ENCODE measurements around the gene MED1.
"Not testable (repeated sequence)": the region's sequence is repeated elsewhere in the genome, so short reads cannot be mapped to it uniquely, and the experiment has no call there.

Gene MED1

GRCh38 chr17:39473310-39473709 is 22.2 kb upstream of the MED1 start:
- TF ChIP-seq CTCF (IDR thresholded peaks at IDR 0.05), result no peak
- TF ChIP-seq ZFX (IDR thresholded peaks at IDR 0.05; ENCODE audit: borderline replicate concordance), result no peak

GRCh38 chr17:39468610-39469009 is 17.5 kb upstream of the MED1 start:
- not testable (repeated sequence) for H3K27ac ChIP-seq

More at GRCh38 chr17:39473310-39473709, 22.2 kb upstream of the MED1 start:
- H3K27ac ChIP-seq, result no peak overlapping the region

GRCh38 chr17:39464639-39465181 is 13.6 kb upstream of the MED1 start:
- H3K27ac ChIP-seq, result not testable (repeated sequence)

GRCh38 chr17:39462631-39463375 is 11.7 kb upstream of the MED1 start:
- H3K27ac ChIP-seq, result no peak overlapping the region
- TF ChIP-seq ZFX (IDR thresholded peaks at IDR 0.05; ENCODE audit: borderline replicate concordance), result no peak
- TF ChIP-seq CTCF (IDR thresholded peaks at IDR 0.05), result no peak

GRCh38 chr17:39461926-39462569 is 11.0 kb upstream of the MED1 start:
- no peak for TF ChIP-seq CTCF (IDR thresholded peaks at IDR 0.05)
- no peak for TF ChIP-seq ZFX (IDR thresholded peaks at IDR 0.05; ENCODE audit: borderline replicate concordance)
- H3K27ac ChIP-seq, result peak overlapping the region; percentile 85

GRCh38 chr17:39461113-39461925 is 10.3 kb upstream of the MED1 start, which contains the start of gene CDK12:
TSS of gene CDK12 (plus strand) at chr17:39461486. CDS start at chr17:39462072, 586 bp downstream.
- TF ChIP-seq CTCF (IDR thresholded peaks at IDR 0.05) (no peak), ZFX (IDR thresholded peaks at IDR 0.05; ENCODE audit: borderline replicate concordance) (no peak)
- H3K27ac ChIP-seq, result peak within 1 kb of the TSS; percentile 85

- TF ChIP-seq CTCF (IDR thresholded peaks at IDR 0.05) (no peak), ZFX (IDR thresholded peaks at IDR 0.05; ENCODE audit: borderline replicate concordance) (no peak)
- no peak overlapping the region for H3K27ac ChIP-seq
Measured at GRCh38 chr17:39455919-39456318, 4.9 kb upstream of the MED1 start.

- TF ChIP-seq ZFX (IDR thresholded peaks at IDR 0.05; ENCODE audit: borderline replicate concordance) (no peak), CTCF (IDR thresholded peaks at IDR 0.05) (no peak)
- peak overlapping the region; percentile 87 for H3K27ac ChIP-seq
Measured at GRCh38 chr17:39450051-39450450, 1.0 kb downstream of the MED1 start.

Data from 22Rv1 (cell line).